HG02678 (cell line): ENCODE measurements around the gene MADCAM1.

Source experiments
- ATAC-seq: cut with Tn5 transposase; IDR thresholded peaks from one replicate; pipeline ENCODE4 v1.9.1; 2021; ENCODE audit warnings: mild to moderate bottlenecking, moderate library complexity; ENCODE audit not compliant: unreplicated experiment

Gene MADCAM1

DNA sequence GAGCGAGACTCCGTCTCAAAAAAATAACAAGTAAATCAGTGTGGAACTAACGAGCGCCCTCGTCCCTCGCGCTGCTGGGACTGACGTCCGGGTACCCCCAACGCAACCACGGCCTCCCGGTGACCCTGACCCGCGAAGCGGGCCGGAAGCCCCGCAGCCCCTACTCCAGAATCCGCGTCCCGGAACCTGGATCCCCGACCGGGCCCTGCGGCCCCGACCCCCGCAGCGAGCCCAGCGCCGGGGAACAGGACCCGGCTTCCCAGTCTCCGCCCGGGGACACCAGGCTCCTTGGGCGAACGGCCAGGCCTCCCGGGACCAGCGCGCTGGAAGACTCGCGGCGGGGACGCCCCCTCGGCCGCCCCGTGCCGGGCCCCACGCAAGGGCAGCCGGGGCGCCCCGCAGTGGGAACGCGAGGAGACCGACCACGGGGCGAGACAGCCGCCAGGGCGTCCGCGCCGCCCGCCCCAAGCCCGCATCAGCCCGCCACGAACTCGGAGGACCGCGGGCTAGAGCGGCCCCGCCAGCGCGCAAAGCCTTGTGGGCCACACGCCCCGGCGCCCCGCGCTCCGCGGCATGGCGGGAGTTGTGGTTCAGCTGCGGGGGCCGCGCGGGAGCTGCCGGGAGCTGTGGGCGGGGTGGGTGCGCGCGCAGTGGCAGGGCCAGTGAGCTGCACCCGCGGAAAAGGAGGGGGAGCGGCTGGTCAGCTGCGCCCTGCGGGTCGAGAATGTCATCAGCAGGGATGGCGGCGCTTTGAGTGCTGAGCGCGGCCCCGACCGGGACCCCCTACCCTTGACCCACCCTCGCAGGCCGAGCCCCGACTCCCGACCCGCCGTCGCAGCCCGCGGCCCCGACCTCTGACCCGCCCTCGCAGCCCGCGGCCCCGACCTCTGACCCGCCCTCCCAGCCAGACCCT, 7.5 kb upstream of the MADCAM1 start:
- ATAC-seq: peak; percentile 90

DNA sequence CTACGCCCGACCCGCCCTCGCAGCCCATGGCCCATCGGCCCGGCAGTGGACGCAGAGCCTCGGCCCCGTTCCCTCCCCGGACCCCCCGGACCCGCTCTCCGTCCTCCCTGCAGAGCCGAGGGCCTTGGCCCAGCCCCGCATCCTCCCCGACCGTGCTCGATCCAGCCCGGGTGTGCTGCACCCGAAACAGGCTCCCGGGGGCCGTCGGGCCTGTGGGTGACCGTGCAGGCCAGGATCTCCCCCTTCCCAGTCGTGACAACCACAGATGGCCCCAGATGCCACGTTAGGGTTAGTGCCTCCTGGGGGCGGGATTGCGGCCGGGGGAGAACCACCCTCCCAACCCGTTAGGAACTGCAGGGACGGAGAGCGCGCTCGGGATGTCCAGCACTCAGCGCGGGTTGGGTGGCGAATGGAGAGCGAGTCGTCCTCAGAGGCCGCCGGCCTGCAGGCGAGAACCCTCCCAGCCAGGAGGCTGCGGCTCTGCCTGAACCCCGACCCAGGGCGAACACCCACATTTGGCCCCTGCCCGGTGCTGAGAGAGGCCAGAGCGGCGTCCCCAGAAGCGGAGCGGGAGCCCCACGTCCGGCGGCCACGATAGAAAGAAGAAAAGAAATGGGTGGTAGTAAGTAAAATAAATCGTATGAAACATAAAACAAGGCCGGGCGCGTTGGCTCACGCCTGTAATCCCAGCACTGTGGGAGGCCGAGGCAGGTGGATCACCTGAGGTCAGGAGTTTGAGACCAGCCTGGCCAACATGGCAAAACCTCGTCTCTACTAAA, 6.7 kb upstream of the MADCAM1 start:
- no peak for ATAC-seq

DNA sequence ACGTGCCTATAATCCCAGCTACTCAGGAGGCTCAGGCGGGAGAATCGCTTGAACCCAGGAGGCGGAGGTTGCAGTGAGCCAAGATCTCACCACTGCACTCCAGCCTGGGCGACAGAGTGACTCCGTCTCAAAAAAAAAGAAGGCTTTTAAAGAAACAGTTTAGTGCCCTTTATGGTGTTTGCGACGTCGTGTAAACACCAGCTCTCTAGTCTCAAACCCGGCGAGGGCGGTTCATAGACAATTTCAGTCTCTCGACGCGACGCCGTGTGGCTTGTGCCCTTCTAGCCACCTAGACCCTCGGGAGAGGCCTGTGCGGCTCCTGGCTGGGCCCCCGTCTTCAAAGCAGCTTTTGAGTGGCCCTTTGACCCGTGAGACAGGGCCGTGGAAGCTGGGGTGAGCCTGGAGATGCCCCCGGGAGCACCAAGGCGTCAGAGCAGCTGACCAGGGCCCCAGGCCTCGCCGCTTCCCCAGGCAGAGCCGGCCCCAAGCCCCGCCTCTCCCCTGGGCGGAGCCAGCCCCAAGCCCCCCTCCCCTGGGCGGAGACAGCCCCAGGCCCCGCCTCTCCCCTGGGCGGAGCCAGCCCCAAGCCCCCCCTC, 5.0 kb upstream of the MADCAM1 start:
- ATAC-seq: no peak

DNA sequence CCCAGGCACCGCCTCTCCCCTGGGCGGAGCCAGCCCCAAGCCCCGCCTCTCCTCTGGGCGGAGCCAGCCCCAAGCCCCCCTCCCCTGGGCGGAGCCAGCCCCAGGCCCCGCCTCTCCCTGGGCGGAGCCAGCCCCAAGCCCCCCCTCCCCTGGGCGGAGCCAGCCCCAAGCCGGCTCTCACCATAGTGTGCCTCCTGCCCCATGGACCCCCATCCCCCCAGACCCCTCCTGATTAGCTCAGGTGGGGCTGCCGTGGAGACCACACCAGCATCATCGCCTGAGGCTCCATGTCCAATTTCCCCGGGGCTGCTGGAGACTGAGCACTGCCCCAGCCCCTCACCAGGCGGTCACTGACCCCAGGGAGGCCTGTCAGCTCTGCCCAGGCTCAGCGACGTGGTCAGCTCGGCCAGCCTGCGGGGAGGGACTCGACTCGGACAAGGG, 4.2 kb upstream of the MADCAM1 start:
- ATAC-seq: no peak

DNA sequence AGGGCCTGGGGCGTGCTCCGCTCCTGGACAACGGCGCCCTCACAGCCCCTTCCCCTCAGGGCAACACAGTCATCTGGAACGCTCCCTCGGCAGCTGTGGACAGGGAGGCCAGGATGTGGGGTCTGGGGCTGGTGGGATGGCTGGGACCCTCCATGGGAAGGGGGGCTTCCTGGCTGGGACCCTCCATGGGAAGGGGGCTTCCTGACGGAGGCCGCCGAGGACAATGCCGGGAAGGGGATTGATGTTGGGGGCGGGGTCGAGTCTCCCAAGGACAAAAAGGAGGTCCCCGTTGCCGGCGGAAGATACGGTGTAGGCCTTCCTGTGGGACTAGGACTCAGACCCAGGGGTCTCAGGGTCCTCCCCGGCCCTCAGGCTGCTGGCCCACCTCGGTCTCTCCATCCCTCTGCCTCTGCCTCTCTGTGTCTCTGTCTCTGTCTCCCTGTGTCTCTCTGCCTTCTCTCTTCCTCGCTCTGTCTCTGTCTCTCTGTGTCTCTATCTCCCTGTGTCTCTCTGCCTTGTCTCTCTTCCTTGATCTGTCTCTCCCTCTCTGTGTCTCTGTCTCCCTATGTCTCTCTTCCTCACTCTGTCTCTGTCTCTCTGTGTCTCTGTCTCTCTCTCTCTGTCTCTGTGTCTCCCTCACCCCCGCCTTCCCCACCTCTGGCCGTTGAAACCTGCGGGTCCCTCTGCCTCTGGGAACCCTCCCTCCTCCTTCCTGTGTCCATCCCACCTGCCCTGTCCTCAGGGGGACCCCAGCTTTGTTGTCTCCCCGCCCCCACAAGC, 2.7 kb upstream of the MADCAM1 start:
- ATAC-seq: no peak

DNA sequence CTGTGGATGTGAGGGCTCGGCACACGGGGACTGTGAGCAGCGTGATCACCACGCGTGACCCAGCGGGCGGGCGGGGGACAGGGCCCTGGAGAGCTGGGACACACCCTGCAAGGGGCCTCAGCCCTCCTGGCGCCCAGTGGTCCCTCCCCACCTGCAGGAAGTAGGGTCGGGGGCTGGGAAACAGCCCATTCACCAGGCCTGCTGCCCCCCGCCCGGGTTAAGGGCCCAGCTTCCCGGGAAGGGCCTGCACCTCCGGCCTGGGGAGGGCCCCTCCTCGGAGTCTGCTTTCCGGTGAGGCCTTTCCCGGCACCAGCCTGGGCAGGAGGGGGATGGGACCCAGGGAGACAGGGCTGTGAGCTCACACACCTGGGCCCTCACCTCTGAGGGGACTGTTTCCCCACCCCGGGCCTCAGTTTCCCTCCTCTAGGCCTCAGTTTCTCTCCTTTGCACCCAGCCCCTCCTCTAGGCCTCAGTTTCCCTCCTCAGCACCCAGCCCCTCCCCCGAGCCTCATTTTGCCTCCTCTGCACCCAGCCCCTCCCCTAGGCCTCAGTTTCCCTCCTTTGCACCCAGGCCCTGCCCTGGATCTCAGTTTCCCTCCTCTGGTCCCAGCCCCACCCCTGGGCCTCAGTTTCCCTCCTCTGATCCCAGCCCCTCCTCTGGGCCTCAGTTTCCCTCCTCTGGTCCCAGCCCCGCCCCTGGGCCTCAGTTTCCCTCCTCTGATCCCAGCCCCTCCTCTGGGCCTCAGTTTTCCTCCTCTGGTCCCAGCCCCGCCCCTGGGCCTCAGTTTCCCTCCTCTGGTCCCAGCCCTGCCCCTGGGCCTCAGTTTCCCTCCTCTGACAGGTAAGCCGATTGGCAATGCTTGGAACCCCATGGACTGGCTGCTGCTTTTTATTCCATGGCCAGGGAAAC, 1.9 kb upstream of the MADCAM1 start:
- ATAC-seq: no peak

DNA sequence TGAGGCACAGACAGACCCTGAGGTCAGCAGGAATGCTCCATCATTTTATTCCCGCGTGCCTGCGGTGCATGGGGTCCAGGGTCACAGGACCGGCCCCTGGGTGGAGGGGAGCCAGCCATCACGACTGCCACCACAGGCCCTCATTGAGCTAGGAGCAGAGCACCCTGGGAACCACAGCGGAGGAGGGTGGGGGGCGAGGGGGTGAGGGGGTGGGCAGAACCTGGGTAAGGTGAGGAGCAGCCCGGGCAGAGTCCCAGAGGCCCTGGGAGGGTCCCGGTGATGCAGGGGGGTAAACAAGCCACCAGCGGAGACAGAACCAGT, 1.2 kb upstream of the MADCAM1 start:
- no peak for ATAC-seq

DNA sequence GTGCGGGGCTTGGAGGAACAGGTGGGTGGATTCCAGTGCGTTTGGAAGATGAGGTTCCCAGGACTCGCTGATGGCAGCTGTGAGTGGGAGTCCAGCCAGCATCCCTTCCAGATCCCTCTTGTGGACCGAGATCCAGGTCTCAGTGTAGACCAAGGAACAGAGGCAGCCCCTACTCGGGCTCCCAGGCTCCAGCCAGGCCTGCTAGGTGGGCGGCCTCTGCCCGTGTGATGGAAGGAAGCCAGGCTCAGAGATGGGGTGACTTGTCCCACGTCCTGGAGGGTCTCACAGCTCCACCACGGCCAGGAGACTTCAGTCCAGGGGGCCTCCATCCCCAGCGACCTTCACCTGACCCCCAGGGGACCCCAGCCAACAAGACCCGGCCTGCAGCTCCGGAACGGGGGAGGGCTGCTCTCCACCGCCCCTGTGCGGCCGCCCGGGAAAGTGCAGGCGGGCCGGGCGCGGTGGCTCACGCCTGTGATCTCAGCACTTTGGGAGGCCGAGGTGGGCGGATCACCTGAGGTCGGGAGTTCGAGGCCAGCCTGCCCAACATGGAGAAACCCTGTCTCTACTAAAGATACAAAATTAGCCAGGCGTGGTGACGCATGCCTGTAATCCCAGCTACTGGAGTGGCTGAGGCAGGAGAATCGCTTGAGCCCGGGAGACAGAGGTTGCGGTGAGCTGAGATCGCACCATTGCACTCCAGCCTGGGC, 729 bp upstream of the MADCAM1 start:
- ATAC-seq: no peak

DNA sequence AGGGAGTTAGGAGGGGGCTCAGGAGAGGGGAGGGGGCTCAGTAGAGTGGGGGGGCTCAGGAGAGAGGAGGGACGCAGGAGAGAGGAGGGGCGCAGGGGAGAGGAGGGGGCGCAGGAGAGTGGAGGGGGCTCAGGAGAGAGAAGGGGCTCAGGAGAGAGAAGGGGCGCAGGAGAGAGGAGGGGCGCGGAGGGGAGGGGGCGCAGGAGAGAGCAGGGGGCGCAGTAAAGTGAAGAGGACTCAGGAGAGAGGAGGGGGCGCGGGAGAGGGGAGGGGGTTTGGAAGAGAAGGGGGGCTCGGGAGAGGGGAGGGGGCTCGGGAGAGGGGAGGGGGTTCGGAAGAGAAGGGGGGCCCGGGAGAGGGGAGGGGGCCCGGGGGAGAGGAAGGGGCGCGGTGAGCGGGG, 700 bp downstream of the MADCAM1 start:
- no peak for ATAC-seq

DNA sequence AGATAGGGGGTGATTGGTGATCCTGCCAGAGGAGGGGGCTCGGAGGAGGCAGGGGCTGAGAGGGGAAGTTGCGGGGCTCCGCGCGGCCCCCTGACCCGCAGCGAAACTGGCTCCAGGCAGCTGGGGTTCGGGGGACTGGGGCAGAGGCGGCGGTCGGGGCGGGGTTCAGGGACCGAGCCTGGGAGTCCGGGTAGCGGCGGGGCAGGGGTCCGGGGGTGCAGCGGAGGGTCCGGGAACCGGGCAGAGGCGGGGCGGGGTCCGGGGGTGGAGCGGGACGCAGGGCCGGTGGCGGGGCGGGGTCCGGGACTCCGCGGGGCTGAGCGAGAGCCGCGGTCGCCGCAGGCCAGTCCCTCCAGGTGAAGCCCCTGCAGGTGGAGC, 1.2 kb downstream of the MADCAM1 start:
- no peak for ATAC-seq

DNA sequence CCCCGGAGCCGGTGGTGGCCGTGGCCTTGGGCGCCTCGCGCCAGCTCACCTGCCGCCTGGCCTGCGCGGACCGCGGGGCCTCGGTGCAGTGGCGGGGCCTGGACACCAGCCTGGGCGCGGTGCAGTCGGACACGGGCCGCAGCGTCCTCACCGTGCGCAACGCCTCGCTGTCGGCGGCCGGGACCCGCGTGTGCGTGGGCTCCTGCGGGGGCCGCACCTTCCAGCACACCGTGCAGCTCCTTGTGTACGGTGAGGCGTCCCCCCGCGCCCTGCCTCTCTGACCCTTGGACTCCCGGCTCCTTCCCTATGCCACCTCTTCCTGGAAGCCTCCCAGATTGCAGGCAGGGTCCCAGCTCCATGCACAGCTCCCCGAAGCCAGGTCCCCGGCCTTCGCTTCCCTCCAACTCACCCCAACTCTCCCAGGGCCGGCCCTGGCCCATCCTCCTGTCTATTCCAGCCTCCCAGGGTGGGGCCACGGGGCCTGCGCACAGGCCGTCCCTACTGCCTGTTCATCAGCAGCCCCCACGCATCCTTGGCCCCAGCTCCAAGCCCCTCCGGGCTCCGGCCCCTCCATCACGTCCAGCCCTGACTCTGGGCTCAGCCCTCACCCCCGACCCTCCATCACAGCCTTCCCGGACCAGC, 1.7 kb downstream of the MADCAM1 start:
- ATAC-seq: no peak

DNA sequence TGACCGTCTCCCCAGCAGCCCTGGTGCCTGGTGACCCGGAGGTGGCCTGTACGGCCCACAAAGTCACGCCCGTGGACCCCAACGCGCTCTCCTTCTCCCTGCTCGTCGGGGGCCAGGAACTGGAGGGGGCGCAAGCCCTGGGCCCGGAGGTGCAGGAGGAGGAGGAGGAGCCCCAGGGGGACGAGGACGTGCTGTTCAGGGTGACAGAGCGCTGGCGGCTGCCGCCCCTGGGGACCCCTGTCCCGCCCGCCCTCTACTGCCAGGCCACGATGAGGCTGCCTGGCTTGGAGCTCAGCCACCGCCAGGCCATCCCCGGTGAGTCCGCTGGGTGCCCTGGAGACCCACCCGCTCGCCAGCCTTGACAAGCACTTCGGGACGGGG, 2.2 kb downstream of the MADCAM1 start:
- no peak for ATAC-seq

DNA sequence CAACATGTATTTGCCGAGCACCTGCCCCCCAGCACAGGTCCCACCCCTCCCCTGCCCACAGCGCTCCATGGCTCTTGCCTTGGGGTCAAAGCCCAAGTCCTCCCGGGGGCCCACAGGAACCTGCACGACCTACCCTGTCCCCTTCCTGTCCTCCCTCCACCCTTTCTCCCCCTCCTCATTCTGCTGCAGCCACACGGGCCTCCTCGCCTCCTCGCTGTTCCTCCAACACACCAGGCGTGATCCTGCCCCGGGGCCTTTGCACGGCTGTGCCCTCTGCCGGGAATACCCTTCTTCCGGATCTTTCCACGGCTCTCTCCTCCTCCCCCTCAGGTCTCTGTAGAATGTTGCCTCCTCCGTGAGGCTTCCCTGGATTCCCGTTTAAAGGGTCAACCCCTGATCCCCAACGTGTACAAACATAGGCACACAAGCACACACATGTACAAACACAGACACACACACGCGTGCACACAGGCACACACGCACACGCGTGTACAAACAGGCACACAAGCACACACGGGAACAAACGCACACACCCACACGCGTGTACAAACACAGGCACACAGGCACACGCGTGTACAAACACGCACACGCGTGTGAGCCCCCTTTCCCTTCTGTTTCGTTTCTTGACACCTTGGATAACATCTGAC, 2.8 kb downstream of the MADCAM1 start:
- no peak for ATAC-seq

DNA sequence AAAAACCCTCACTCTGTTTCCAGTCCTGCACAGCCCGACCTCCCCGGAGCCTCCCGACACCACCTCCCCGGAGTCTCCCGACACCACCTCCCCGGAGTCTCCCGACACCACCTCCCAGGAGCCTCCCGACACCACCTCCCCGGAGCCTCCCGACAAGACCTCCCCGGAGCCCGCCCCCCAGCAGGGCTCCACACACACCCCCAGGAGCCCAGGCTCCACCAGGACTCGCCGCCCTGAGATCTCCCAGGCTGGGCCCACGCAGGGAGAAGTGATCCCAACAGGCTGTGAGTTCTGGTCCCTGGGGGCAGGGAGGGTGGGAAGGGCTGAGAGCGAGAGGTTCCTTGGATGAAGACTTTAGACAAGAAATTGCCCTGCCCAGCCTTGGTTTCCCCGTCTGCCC, 5.4 kb downstream of the MADCAM1 start:
- ATAC-seq: no peak

DNA sequence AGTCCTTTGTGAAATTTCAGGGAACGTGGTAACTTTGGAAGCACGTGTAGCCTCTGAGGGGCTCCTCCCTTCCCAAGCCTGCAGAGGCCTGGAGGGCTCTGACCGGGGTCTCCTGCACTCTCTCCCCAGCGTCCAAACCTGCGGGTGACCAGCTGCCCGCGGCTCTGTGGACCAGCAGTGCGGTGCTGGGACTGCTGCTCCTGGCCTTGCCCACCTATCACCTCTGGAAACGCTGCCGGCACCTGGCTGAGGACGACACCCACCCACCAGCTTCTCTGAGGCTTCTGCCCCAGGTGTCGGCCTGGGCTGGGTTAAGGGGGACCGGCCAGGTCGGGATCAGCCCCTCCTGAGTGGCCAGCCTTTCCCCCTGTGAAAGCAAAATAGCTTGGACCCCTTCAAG, 8.3 kb downstream of the MADCAM1 start:
- ATAC-seq: no peak

DNA sequence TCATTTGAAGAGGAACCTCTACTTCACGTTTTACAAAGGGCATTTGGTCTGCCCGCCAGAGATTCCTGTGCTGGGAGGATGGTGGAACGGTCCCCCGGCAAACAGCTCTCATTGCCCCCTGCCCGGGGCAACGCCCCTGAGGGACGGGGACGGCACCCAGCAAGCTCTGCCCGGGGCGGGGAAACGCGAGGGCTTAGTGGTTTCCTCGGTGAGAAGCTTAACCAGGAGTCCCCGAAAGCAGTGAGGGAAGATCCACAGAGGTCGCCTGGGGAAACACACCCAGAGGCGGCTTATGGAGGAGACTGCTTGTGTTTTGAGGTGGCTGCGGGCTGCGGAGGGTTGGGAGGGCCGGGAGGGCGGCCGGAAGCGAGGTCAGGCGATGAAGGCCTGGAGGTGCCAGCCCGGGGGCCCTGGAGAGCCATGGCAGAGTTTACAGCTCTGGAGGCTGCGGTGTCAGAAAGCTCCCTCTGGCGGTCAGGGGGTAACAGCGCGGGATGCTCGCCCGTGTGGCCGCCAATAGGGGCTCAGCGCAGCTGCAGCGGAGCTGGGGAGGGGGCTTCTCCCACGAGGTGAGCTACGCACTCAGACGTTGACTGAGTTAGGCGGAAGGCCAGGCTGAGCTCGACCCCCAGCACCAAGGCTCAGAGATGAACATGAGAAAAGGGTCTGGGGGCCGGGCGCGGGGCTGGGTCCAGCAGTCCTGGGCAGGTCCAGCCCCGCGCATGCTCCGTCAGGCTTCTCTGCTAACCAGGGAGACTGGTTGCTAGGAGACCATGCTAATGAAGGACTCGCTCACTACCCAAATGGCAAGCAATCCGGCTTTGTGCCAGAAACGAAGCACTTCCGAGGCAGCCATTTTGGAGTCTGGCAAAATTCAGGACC, 10.4 kb downstream of the MADCAM1 start:
- peak; percentile 71 for ATAC-seq
